Measurements from ENCODE around the gene TBC1D22A.

- TF ChIP-seq CTCF (IDR thresholded peaks at IDR 0.05) (no peak), POLR2A (IDR thresholded peaks at IDR 0.05) (no peak), POLR2AphosphoS5 (IDR thresholded peaks at IDR 0.05) (no peak)
Observed at GRCh38 chr22:47154621-47155081, 392.2 kb downstream of the TBC1D22A start.

Data from upper lobe of left lung (tissue), 4 donors.